Fibroblast of pulmonary artery (primary cell): ENCODE measurements around the gene POLD1.

Experiments
- DNase-seq: peaks from one replicate; pipeline ENCODE4 v3.0.0-alpha.2; 2010; ENCODE audit warnings: low read depth
- H3K4me3 ChIP-seq: replicated peaks from 2 replicates; pipeline ENCODE4 v1.5.1; 2011; ENCODE audit warnings: low read depth, mild to moderate bottlenecking, control low read depth, low read length, moderate library complexity
- CTCF ChIP-seq: IDR thresholded peaks from 2 replicates; pipeline ENCODE4 v1.5.1; 2011; ENCODE audit warnings: mild to moderate bottlenecking, control low read depth, low read length, inconsistent platforms; ENCODE audit errors: missing control alignments

Gene POLD1

DNA sequence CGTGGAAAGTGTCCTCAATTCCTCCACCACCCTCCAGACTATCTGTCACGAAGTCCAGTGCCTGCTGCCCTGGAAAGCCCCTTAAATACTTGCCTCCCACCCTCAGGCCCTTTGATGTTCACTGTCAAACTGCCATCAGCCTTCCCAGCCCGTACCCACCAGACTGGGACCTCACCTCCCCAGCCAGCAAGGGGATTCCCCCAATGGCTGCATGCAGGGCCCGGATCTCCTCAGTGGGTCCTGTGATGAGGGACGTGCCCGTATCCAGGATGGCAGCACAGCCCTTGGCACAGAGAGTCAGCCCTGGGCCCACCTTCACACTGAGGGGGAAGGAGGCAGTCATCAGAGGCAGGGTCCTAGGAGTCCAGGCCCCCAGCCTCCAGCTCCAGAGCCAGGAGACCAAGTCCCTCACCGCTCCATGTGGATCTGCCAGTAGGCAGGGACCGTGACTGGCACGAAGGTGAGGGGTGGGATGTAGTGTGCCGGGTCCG lies 24.8 kb upstream of the POLD1 start:
- no peak for DNase-seq
- no peak for TF ChIP-seq CTCF
- H3K4me3 ChIP-seq: no peak overlapping the region

GRCh38 chr19:50361290-50362029 lies 22.7 kb upstream of the POLD1 start:
- H3K4me3 ChIP-seq: no peak overlapping the region
- no peak for TF ChIP-seq CTCF
- DNase-seq: no peak

DNA sequence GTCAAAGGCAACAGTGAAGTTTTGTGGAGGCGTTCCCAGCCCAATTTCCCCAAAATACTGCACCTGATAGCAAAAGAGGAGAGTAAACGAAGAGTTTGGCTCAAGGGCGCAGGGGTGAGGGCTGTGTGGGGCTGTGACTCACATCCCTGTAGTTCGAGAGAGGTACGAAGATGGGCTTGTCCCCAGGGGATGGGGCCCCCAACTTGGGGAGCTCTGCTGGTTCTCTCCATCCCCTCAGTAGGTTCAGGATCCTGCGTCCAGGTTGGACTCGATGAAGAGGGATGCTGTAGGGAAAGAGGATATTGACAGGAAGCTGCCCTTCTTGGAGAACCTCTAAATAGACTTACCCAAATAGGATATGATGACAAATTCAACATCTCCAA lies 22.1 kb upstream of the POLD1 start:
- DNase-seq: no peak
- TF ChIP-seq CTCF: no peak
- no peak overlapping the region for H3K4me3 ChIP-seq

GRCh38 chr19:50362656-50363424 lies 21.3 kb upstream of the POLD1 start:
- no peak for DNase-seq

DNA sequence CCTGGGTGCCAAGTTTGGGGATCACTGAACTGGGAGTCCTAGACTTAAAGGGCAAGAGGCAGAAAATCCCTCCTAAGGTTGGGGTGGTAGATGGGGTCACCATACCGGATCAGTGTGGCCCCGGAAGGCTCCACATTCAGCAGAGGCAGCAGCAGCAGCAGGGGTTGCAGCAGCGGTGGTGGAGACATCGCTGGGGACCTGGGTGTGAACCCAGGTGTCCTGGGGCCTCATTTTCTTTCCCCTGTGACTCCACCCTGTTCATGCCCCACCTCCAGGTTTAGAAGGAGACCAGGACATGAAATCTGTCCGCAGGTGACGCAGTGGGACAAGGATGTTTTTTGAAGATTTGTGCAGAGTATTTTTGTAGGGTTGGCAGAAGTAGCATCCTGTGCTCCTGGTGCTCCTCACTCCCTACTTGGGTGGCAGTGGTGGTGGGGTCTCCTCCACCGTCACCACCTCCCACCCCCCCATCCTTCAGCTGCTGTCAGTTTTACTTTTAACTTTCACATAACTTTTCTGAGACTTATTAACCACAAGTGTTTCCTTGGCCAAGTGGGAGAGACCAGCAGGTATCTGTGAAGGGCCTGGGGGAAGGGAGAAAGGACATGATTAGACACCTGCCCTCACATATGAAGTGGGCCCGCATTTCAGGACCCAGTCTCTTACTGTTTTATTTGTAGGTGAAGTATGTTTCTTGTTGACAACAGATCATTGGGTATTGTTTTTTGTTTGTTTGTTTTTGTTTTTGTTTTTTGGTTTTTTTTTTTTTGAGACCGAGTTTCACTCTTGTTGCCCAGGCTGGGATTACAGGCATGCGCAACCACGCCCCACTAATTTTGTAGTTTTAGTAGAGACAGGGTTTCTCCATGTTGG lies 18.5 kb upstream of the POLD1 start, which contains the start of gene NAPSA:
Gene NAPSA, minus strand, starts transcription at position 206 of the 873 bp plus-strand sequence. Its CDS starts 18 bp downstream, at position 188.
- DNase-seq: no peak
- no peak for TF ChIP-seq CTCF
- no peak within 1 kb of the TSS for H3K4me3 ChIP-seq

More at GRCh38 chr19:50362656-50363424, 21.3 kb upstream of the POLD1 start:
- H3K4me3 ChIP-seq: no peak overlapping the region
- TF ChIP-seq CTCF: no peak
